VCaP (cell line): ENCODE data around the gene ICA1.
"Not testable (repeated sequence)": the region's sequence is repeated elsewhere in the genome, so short reads cannot be mapped to it uniquely, and the experiment has no call there.

ENCODE experiments used
- H3K27ac ChIP-seq: fragments of 450-650 bp; 2 replicates; pipeline ENCODE4 v1.5.1; 2017
- TF ChIP-seq, protein P1 (sequence below): fragments of 450-650 bp; conservative IDR thresholded peaks from 2 replicates; pipeline ENCODE4 v1.5.1; 2017; ENCODE audit warnings: mild to moderate bottlenecking, moderate library complexity

ICA1 gene

GRCh38 chr7:8254215-8254614 lies 7.8 kb downstream of the ICA1 start:
- H3K27ac ChIP-seq = peak overlapping the region; percentile 34
- TF ChIP-seq, protein P1, sequence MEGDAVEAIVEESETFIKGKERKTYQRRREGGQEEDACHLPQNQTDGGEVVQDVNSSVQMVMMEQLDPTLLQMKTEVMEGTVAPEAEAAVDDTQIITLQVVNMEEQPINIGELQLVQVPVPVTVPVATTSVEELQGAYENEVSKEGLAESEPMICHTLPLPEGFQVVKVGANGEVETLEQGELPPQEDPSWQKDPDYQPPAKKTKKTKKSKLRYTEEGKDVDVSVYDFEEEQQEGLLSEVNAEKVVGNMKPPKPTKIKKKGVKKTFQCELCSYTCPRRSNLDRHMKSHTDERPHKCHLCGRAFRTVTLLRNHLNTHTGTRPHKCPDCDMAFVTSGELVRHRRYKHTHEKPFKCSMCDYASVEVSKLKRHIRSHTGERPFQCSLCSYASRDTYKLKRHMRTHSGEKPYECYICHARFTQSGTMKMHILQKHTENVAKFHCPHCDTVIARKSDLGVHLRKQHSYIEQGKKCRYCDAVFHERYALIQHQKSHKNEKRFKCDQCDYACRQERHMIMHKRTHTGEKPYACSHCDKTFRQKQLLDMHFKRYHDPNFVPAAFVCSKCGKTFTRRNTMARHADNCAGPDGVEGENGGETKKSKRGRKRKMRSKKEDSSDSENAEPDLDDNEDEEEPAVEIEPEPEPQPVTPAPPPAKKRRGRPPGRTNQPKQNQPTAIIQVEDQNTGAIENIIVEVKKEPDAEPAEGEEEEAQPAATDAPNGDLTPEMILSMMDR = no peak

GRCh38 chr7:8251195-8251594 lies 10.8 kb downstream of the ICA1 start:
- TF ChIP-seq, protein P1 = no peak
- no peak overlapping the region for H3K27ac ChIP-seq

- no peak overlapping the region for H3K27ac ChIP-seq
- TF ChIP-seq, protein P1 = no peak
Observed at GRCh38 chr7:8250547-8250946, 11.4 kb downstream of the ICA1 start.

DNA sequence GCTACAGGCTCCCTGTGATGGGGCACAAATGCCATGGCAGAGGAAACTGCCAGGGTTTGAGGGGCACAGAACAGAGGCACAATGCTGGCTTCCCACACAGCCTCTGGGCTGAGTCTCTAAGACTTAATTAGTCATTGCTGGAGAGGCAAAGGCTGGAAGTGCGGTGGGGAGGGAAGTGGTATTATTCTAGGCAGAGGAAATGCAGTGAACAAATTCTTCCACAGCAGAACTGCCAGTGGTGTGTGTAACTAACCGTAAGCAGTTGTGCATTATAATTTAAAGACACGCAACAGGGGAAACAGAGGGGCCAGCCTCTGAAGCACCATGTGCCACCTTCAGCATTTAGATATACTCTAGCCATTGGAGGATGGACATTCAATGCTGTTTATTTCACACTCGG lies 12.8 kb downstream of the ICA1 start:
- TF ChIP-seq, protein P1 = no peak
- no peak overlapping the region for H3K27ac ChIP-seq

- H3K27ac ChIP-seq = no peak overlapping the region
- TF ChIP-seq, protein P1 = no peak
Observed at GRCh38 chr7:8246020-8246419, 15.9 kb downstream of the ICA1 start.

GRCh38 chr7:8245032-8245431 lies 16.9 kb downstream of the ICA1 start:
- H3K27ac ChIP-seq = not testable (repeated sequence)

- H3K27ac ChIP-seq = not testable (repeated sequence)
Observed at GRCh38 chr7:8243059-8243458, 18.9 kb downstream of the ICA1 start.

- H3K27ac ChIP-seq = peak overlapping the region; percentile 76
Observed at GRCh38 chr7:8239702-8240362, 22.1 kb downstream of the ICA1 start.

DNA sequence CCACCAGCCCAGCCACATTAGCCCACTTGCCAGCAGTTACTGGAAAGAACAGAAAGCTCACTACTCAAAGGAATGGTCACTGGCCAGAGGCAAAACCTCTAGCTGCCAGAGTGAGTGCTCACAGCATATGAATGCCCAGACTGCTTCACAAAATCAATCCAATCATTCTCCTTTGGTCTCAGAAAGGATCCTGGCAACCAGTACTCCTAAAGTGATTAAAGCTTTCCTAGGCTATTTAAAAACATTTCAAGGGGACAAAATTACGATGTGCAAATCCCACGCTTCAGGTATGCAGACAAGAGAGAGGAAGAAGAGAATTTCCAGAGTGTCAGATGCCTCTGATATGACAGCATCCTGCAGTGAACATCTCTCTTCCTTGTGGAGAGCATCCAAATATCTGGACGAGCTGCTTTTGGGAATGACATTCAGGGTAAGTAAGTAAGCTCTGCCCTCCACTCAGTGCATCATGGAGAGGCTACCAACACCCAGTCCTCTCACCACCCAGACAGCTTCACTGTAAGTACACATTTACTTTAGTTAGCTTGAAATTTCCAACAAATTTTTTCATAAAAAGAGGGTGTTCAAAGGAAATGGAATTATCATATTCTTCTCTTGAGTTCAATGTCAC lies 25.1 kb downstream of the ICA1 start:
- H3K27ac ChIP-seq = peak overlapping the region; percentile 10; the same call in 1 of the 2 replicates
- TF ChIP-seq, protein P1 = 0 out of 2 replicates have a peak, but pooled peaks have one; percentile 18
